Calu3 (cell line): Measurements from ENCODE around the gene DCLK2. TPM values are rescaled to one million over a fixed set of nuclear protein-coding genes. Genes with fewer than 3 reads are reported as not detected.

Experiments
- BruUV-seq: library from RNA; stranded (reverse); fragments of 400-500 nt; replicated peaks from 2 replicates; lab custom pipeline; 2021; lab: Mats Ljungman, UMichigan
- CTCF ChIA-PET: fragments of 300-600 bp; sonication (Branson Sonifier 250); formaldehyde crosslinking; loops from one replicate; lab custom pipeline; 2022; ENCODE audit warnings: antibody characterized with exemption; lab: Charles Lee
- DNase-seq: peaks from one replicate; pipeline ENCODE4 v3.0.0; 2022
- H3K27ac Mint-ChIP-seq: one replicate; pipeline ENCODE4 v1.8.0; 2022; ENCODE audit warnings: mixed read lengths; ENCODE audit not compliant: unreplicated experiment
- H3K27me3 Mint-ChIP-seq: one replicate; pipeline ENCODE4 v1.8.0; 2022; ENCODE audit warnings: mixed read lengths; ENCODE audit not compliant: unreplicated experiment
- H3K36me3 Mint-ChIP-seq: one replicate; pipeline ENCODE4 v1.8.0; 2022; ENCODE audit warnings: mild to moderate bottlenecking, moderate library complexity, mixed read lengths; ENCODE audit not compliant: insufficient read depth, unreplicated experiment
- H3K4me1 Mint-ChIP-seq: one replicate; pipeline ENCODE4 v1.8.0; 2022; ENCODE audit warnings: mild to moderate bottlenecking, low read depth, mixed read lengths; ENCODE audit not compliant: unreplicated experiment
- H3K4me3 Mint-ChIP-seq: one replicate; pipeline ENCODE4 v1.8.0; 2022; ENCODE audit warnings: mild to moderate bottlenecking, low read depth, moderate library complexity, mixed read lengths; ENCODE audit not compliant: unreplicated experiment
- H3K9me3 Mint-ChIP-seq: one replicate; pipeline ENCODE4 v1.8.0; 2022; ENCODE audit warnings: low read depth, mixed read lengths; ENCODE audit not compliant: unreplicated experiment
- CTCF ChIP-seq: fragments of 200-600 bp; IDR thresholded peaks from one replicate; pipeline ENCODE4 v1.8.0; 2022; ENCODE audit warnings: antibody characterized with exemption; ENCODE audit not compliant: unreplicated experiment
- intact Hi-C: fragments of 100-400 bp; cut with micrococcal nuclease; formaldehyde crosslinking; loops from one replicate; pipeline ENCODE4 v1.10.0; 2022; ENCODE audit not compliant: unreplicated experiment
- total RNA-seq: library from RNA; stranded (reverse); gene quantifications from 2 replicates; pipeline ENCODE4 v1.2.3, GENCODE V29; 2022

DCLK2 gene
- total RNA-seq, 1 experiment from 2014 or later = 0.31 TPM

- Mint-ChIP-seq H3K27ac (no peak overlapping the region), H3K9me3 (no peaks in the 10 kb centered on the region), H3K36me3 (no peaks in the 10 kb centered on the region), H3K4me3 (no peak overlapping the region), H3K27me3 (no peaks in the 10 kb centered on the region), H3K4me1 (no peaks in the 10 kb centered on the region)
- intact Hi-C loops = no loop called here
- BruUV-seq = no TSS peak
- CTCF ChIA-PET = no interaction called here
- no peak for DNase-seq
- no peak for TF ChIP-seq CTCF
Measured at GRCh38 chr4:150150629-150151062, 72.4 kb downstream of the DCLK2 start.

- Mint-ChIP-seq H3K36me3 (no peaks in the 10 kb centered on the region), H3K27ac (no peak overlapping the region), H3K4me3 (no peak overlapping the region), H3K9me3 (no peaks in the 10 kb centered on the region), H3K4me1 (no peaks in the 10 kb centered on the region), H3K27me3 (no peaks in the 10 kb centered on the region)
- no TSS peak for BruUV-seq
- intact Hi-C loops = no loop called here
- CTCF ChIA-PET = no interaction called here
- no peak for TF ChIP-seq CTCF
- no peak for DNase-seq
Measured at GRCh38 chr4:150152766-150153165, 74.5 kb downstream of the DCLK2 start.

- CTCF ChIA-PET = no interaction called here
- TF ChIP-seq CTCF = no peak
- no peak for DNase-seq
- BruUV-seq = no TSS peak
- no peaks in the 10 kb centered on the region for H3K9me3 Mint-ChIP-seq
- no peak overlapping the region for H3K27ac Mint-ChIP-seq
- no peaks in the 10 kb centered on the region for H3K4me1 Mint-ChIP-seq
- H3K4me3 Mint-ChIP-seq = no peak overlapping the region
- H3K27me3 Mint-ChIP-seq = no peaks in the 10 kb centered on the region
- no peaks in the 10 kb centered on the region for H3K36me3 Mint-ChIP-seq
- intact Hi-C loops = no loop called here
Measured at GRCh38 chr4:150155391-150155790, 77.1 kb downstream of the DCLK2 start.

- H3K27me3 Mint-ChIP-seq = no peaks in the 10 kb centered on the region
- no peaks in the 10 kb centered on the region for H3K4me1 Mint-ChIP-seq
- no peak overlapping the region for H3K27ac Mint-ChIP-seq
- TF ChIP-seq CTCF = no peak
- no TSS peak for BruUV-seq
- no peak overlapping the region for H3K4me3 Mint-ChIP-seq
- H3K36me3 Mint-ChIP-seq = no peaks in the 10 kb centered on the region
- CTCF ChIA-PET = no interaction called here
- intact Hi-C loops = no loop called here
- no peak for DNase-seq
- H3K9me3 Mint-ChIP-seq = no peaks in the 10 kb centered on the region
Measured at GRCh38 chr4:150156543-150156942, 78.3 kb downstream of the DCLK2 start.
